Mammary epithelial cell (primary cell): ENCODE measurements around the gene FOXRED1.

ENCODE experiments used
- EZH2 ChIP-seq: IDR thresholded peaks from 2 replicates; pipeline ENCODE4 v1.6.1; 2012; ENCODE audit warnings: low read length, inconsistent platforms, borderline replicate concordance
- TF ChIP-seq, protein P1 (sequence below), 2 donors: IDR thresholded peaks in 1 of 2; conservative IDR thresholded peaks in 1 of 2; 2 replicates each; pipeline ENCODE4 v1.5.1; 2011 to 2012; ENCODE audit warnings: inconsistent platforms in 2 of 2, low read length in 2 of 2, mild to moderate bottlenecking in 2 of 2, control low read depth in 1 of 2, low read depth in 1 of 2; ENCODE audit not compliant: insufficient read depth in 1 of 2; ENCODE audit errors: extremely low read depth in 1 of 2

DNA sequence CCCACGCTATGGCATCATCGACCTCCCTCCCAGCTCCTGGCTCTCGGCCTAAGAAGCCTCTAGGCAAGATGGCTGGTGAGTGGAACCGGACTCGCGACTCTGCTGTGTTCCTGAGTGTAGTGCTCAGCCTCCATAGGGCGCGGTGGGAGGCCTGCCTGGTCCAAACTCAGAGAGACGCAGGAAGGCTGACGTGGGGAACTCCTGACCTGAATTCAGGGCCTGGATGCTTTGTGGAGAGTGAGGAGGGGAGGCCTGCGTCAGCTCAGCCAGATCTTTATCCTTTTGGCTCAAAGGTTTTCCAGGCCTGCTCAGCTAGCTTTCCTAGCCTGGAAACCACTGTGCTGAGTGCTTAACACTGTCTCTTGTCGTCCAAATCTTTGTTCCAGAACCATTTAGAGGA, 21.9 kb downstream of the FOXRED1 start:
- TF ChIP-seq, protein P1, sequence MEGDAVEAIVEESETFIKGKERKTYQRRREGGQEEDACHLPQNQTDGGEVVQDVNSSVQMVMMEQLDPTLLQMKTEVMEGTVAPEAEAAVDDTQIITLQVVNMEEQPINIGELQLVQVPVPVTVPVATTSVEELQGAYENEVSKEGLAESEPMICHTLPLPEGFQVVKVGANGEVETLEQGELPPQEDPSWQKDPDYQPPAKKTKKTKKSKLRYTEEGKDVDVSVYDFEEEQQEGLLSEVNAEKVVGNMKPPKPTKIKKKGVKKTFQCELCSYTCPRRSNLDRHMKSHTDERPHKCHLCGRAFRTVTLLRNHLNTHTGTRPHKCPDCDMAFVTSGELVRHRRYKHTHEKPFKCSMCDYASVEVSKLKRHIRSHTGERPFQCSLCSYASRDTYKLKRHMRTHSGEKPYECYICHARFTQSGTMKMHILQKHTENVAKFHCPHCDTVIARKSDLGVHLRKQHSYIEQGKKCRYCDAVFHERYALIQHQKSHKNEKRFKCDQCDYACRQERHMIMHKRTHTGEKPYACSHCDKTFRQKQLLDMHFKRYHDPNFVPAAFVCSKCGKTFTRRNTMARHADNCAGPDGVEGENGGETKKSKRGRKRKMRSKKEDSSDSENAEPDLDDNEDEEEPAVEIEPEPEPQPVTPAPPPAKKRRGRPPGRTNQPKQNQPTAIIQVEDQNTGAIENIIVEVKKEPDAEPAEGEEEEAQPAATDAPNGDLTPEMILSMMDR (conservative IDR thresholded peaks at IDR 0.05 in 1 of 2, IDR thresholded peaks at IDR 0.05 in 1 of 2; ENCODE audit: extremely low read depth in 1 of 2, insufficient read depth in 1 of 2, low read depth in 1 of 2, low read length in 2 of 2): no peak
- no peak for TF ChIP-seq EZH2
